ENCODE data around the gene SLAMF1.

- TF ChIP-seq, protein P1, sequence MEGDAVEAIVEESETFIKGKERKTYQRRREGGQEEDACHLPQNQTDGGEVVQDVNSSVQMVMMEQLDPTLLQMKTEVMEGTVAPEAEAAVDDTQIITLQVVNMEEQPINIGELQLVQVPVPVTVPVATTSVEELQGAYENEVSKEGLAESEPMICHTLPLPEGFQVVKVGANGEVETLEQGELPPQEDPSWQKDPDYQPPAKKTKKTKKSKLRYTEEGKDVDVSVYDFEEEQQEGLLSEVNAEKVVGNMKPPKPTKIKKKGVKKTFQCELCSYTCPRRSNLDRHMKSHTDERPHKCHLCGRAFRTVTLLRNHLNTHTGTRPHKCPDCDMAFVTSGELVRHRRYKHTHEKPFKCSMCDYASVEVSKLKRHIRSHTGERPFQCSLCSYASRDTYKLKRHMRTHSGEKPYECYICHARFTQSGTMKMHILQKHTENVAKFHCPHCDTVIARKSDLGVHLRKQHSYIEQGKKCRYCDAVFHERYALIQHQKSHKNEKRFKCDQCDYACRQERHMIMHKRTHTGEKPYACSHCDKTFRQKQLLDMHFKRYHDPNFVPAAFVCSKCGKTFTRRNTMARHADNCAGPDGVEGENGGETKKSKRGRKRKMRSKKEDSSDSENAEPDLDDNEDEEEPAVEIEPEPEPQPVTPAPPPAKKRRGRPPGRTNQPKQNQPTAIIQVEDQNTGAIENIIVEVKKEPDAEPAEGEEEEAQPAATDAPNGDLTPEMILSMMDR (IDR thresholded peaks at IDR 0.05): no peak
- no peak for TF ChIP-seq POLR2A (IDR thresholded peaks at IDR 0.05)
Measured at GRCh38 chr1:160588468-160588867, 58.4 kb downstream of the SLAMF1 start.

Measured in body of pancreas (tissue), 4 donors.